SK-N-MC (cell line): ENCODE results near the gene TPMT.
"Not testable (repeated sequence)": the region's sequence is repeated elsewhere in the genome, so short reads cannot be mapped to it uniquely, and the experiment has no call there.

Experiments used
- DNase-seq: peaks from one replicate; pipeline ENCODE4 v3.0.0-alpha.2; 2011; ENCODE audit warnings: low read depth, low spot score
- H3K27ac ChIP-seq: fragments of 200-600 bp; sonication (generic); 2 replicates; pipeline ENCODE4 v1.5.1; 2016; ENCODE audit warnings: mixed run types
- H3K36me3 ChIP-seq: fragments of 200-600 bp; sonication (generic); 2 replicates; pipeline ENCODE4 v1.6.1; 2017; ENCODE audit warnings: antibody characterized with exemption, low read length, mixed read lengths; ENCODE audit not compliant: insufficient read depth
- H3K4me3 ChIP-seq: fragments of 200-600 bp; sonication (generic); 2 replicates; pipeline ENCODE4 v1.5.1; 2016
- H3K9ac ChIP-seq: fragments of 200-600 bp; sonication (generic); 2 replicates; pipeline ENCODE4 v1.8.0; 2017; ENCODE audit warnings: mixed run types, mixed read lengths; ENCODE audit not compliant: insufficient read length
- H3K9me3 ChIP-seq: fragments of 200-600 bp; sonication (generic); 2 replicates; pipeline ENCODE4 v1.6.1; 2017; ENCODE audit warnings: low read depth, mild to moderate bottlenecking, antibody characterized with exemption, low read length, moderate library complexity, mixed read lengths
- EZH2 ChIP-seq: fragments of 200-600 bp; sonication (generic); IDR thresholded peaks from one replicate; pipeline ENCODE4 v1.6.1; 2017; ENCODE audit warnings: antibody characterized with exemption
- FOXP2 ChIP-seq: optimal IDR thresholded peaks from 2 replicates; pipeline ENCODE3; 2011; ENCODE audit warnings: mild to moderate bottlenecking, moderate library complexity; ENCODE audit not compliant: insufficient read depth; ENCODE audit errors: extremely low read length, control extremely low read depth
- POLR2AphosphoS5 ChIP-seq: IDR thresholded peaks from 2 replicates; pipeline ENCODE4 v1.6.1; 2012; ENCODE audit warnings: mild to moderate bottlenecking, low read depth, low read length, borderline replicate concordance

TPMT gene

GRCh38 chr6:18183766-18184165 is 28.9 kb upstream of the TPMT start:
- no peak overlapping the region for H3K4me3 ChIP-seq
- H3K27ac ChIP-seq, result no peak overlapping the region
- H3K9me3 ChIP-seq, result no peaks in the 10 kb centered on the region
- TF ChIP-seq EZH2, result no peak
- TF ChIP-seq POLR2AphosphoS5, result no peak
- no peak for TF ChIP-seq FOXP2
- no peak for DNase-seq
- H3K9ac ChIP-seq, result no peak overlapping the region
- 0 out of 2 replicates have a peak, but pooled peaks cover 3% of the 10 kb centered on the region for H3K36me3 ChIP-seq

GRCh38 chr6:18182568-18182967 is 27.7 kb upstream of the TPMT start:
- DNase-seq, result no peak
- TF ChIP-seq FOXP2 (no peak), POLR2AphosphoS5 (no peak), EZH2 (no peak)

GRCh38 chr6:18179770-18180356 is 25.0 kb upstream of the TPMT start:
- DNase-seq, result no peak
- H3K4me3 ChIP-seq, result no peak overlapping the region
- TF ChIP-seq POLR2AphosphoS5 (no peak), FOXP2 (no peak), EZH2 (no peak)
- H3K27ac ChIP-seq, result no peak overlapping the region
- no peak overlapping the region for H3K9ac ChIP-seq
- H3K9me3 ChIP-seq, result no peaks in the 10 kb centered on the region
- H3K36me3 ChIP-seq, result peaks cover 1% of the 10 kb centered on the region; the same call in 1 of the 2 replicates

More at GRCh38 chr6:18182568-18182967, 27.7 kb upstream of the TPMT start:
- no peaks in the 10 kb centered on the region for H3K9me3 ChIP-seq
- H3K9ac ChIP-seq, result no peak overlapping the region
- no peak overlapping the region for H3K4me3 ChIP-seq
- no peak overlapping the region for H3K27ac ChIP-seq
- H3K36me3 ChIP-seq, result 0 out of 2 replicates have a peak, but pooled peaks cover 3% of the 10 kb centered on the region

GRCh38 chr6:18178960-18179615 is 24.2 kb upstream of the TPMT start:
- TF ChIP-seq FOXP2 (no peak), EZH2 (no peak), POLR2AphosphoS5 (no peak)
- Histone ChIP-seq H3K36me3 (peaks cover 4% of the 10 kb centered on the region; the same call in 1 of the 2 replicates), H3K9me3 (no peaks in the 10 kb centered on the region), H3K27ac (no peak overlapping the region), H3K9ac (no peak overlapping the region), H3K4me3 (no peak overlapping the region)
- DNase-seq, result no peak

GRCh38 chr6:18177286-18177965 is 22.5 kb upstream of the TPMT start:
- Histone ChIP-seq H3K36me3 (peaks cover 4% of the 10 kb centered on the region; the same call in 1 of the 2 replicates), H3K9me3 (no peaks in the 10 kb centered on the region)

GRCh38 chr6:18176198-18176597 is 21.3 kb upstream of the TPMT start:
- not testable (repeated sequence) for H3K36me3 ChIP-seq, DNase-seq, H3K9ac ChIP-seq

More at GRCh38 chr6:18177286-18177965, 22.5 kb upstream of the TPMT start:
- H3K4me3 ChIP-seq, result no peak overlapping the region
- TF ChIP-seq EZH2 (no peak), FOXP2 (no peak), POLR2AphosphoS5 (no peak)
- H3K27ac ChIP-seq, result no peak overlapping the region
- no peak for DNase-seq
- H3K9ac ChIP-seq, result no peak overlapping the region

GRCh38 chr6:18171871-18172270 is 17.0 kb upstream of the TPMT start:
- Histone ChIP-seq H3K4me3 (no peak overlapping the region), H3K27ac (no peak overlapping the region), H3K9ac (no peak overlapping the region), H3K9me3 (no peaks in the 10 kb centered on the region), H3K36me3 (peaks cover 18% of the 10 kb centered on the region)
- TF ChIP-seq POLR2AphosphoS5, result no peak
- DNase-seq, result no peak

More at GRCh38 chr6:18176198-18176597, 21.3 kb upstream of the TPMT start:
- not testable (repeated sequence) for H3K27ac ChIP-seq, H3K9me3 ChIP-seq, H3K4me3 ChIP-seq

GRCh38 chr6:18168264-18168663 is 13.4 kb upstream of the TPMT start:
- DNase-seq, result no peak
- H3K27ac ChIP-seq, result no peak overlapping the region
- no peak overlapping the region for H3K4me3 ChIP-seq
- H3K9ac ChIP-seq, result no peak overlapping the region
- peaks cover 22% of the 10 kb centered on the region for H3K36me3 ChIP-seq
- no peak for TF ChIP-seq POLR2AphosphoS5
- no peak for TF ChIP-seq EZH2
- TF ChIP-seq FOXP2, result no peak
- no peaks in the 10 kb centered on the region for H3K9me3 ChIP-seq
